GM21381 (cell line): Measurements from ENCODE around the gene WWOX.
"Not testable (repeated sequence)": the region's sequence is repeated elsewhere in the genome, so short reads cannot be mapped to it uniquely, and the experiment has no call there.

ENCODE experiments used
- ATAC-seq: cut with Tn5 transposase; IDR thresholded peaks from one replicate; pipeline ENCODE4 v1.9.1; 2021; ENCODE audit warnings: mild to moderate bottlenecking, moderate library complexity; ENCODE audit not compliant: unreplicated experiment

Gene WWOX

GRCh38 chr16:79019431-79019830, 920.0 kb downstream of the WWOX start:
- ATAC-seq: no peak

- no peak for ATAC-seq
Measured at GRCh38 chr16:79021991-79022630, 922.7 kb downstream of the WWOX start.

GRCh38 chr16:79026117-79026516, 926.7 kb downstream of the WWOX start:
- ATAC-seq: no peak

- no peak for ATAC-seq
Measured at GRCh38 chr16:79036541-79036940, 937.1 kb downstream of the WWOX start.

- ATAC-seq: no peak
Measured at GRCh38 chr16:79037521-79038373, 938.3 kb downstream of the WWOX start.

GRCh38 chr16:79041206-79041605, 941.8 kb downstream of the WWOX start:
- no peak for ATAC-seq

- no peak for ATAC-seq
Measured at GRCh38 chr16:79042141-79042540, 942.7 kb downstream of the WWOX start.

- ATAC-seq: no peak
Measured at GRCh38 chr16:79042886-79043285, 943.4 kb downstream of the WWOX start.

GRCh38 chr16:79045191-79045590, 945.7 kb downstream of the WWOX start:
- ATAC-seq: no peak

- ATAC-seq: no peak
Measured at GRCh38 chr16:79047337-79047736, 947.9 kb downstream of the WWOX start.

GRCh38 chr16:79049040-79049439, 949.6 kb downstream of the WWOX start:
- ATAC-seq: no peak

GRCh38 chr16:79050063-79050462, 950.6 kb downstream of the WWOX start:
- ATAC-seq: no peak

GRCh38 chr16:79051313-79051712, 951.9 kb downstream of the WWOX start:
- no peak for ATAC-seq

- ATAC-seq: not testable (repeated sequence)
Measured at GRCh38 chr16:79052198-79052597, 952.7 kb downstream of the WWOX start.

GRCh38 chr16:79053577-79053976, 954.1 kb downstream of the WWOX start:
- no peak for ATAC-seq

GRCh38 chr16:79054211-79054984, 954.9 kb downstream of the WWOX start:
- no peak for ATAC-seq

GRCh38 chr16:79055251-79055970, 956.0 kb downstream of the WWOX start:
- no peak for ATAC-seq

GRCh38 chr16:79061181-79061580, 961.7 kb downstream of the WWOX start:
- ATAC-seq: no peak

GRCh38 chr16:79062336-79062735, 962.9 kb downstream of the WWOX start:
- no peak for ATAC-seq

- ATAC-seq: no peak
Measured at GRCh38 chr16:79062821-79063220, 963.4 kb downstream of the WWOX start.
